Brain microvascular endothelial cell (primary cell): ENCODE results near the gene ALK.

Experiments
- DNase-seq: peaks from one replicate; pipeline ENCODE4 v3.0.0-alpha.2; 2020
- H3K27ac ChIP-seq: fragments of 250-450 bp; sonication (Bioruptor Pico); 2 replicates; pipeline ENCODE4 v1.5.1; 2020; ENCODE audit warnings: mild to moderate bottlenecking, moderate library complexity
- H3K27me3 ChIP-seq: fragments of 250-450 bp; sonication (Bioruptor Pico); replicated peaks from 2 replicates; pipeline ENCODE4 v1.5.1; 2020; ENCODE audit warnings: mild to moderate bottlenecking
- H3K36me3 ChIP-seq: fragments of 250-450 bp; sonication (Bioruptor Pico); replicated peaks from 2 replicates; pipeline ENCODE4 v1.5.1; 2020; ENCODE audit warnings: mild to moderate bottlenecking
- H3K4me3 ChIP-seq: 2 replicates; pipeline ENCODE4 v1.5.1; 2011; ENCODE audit warnings: low read depth, mild to moderate bottlenecking, control low read depth, low read length, moderate library complexity
- in situ Hi-C: cut with HindIII; loops from 2 replicates; pipeline ENCODE4 v1.10.0; 2017; ENCODE audit warnings: low sequenced_read_pairs, low pct_ligation_motif_present
- TF ChIP-seq, protein P1 (sequence below): IDR thresholded peaks from 2 replicates; pipeline ENCODE4 v1.5.1; 2011; ENCODE audit warnings: low read depth, mild to moderate bottlenecking, moderate library complexity, low read length, control low read depth, inconsistent platforms; ENCODE audit errors: missing control alignments

Gene ALK

DNA sequence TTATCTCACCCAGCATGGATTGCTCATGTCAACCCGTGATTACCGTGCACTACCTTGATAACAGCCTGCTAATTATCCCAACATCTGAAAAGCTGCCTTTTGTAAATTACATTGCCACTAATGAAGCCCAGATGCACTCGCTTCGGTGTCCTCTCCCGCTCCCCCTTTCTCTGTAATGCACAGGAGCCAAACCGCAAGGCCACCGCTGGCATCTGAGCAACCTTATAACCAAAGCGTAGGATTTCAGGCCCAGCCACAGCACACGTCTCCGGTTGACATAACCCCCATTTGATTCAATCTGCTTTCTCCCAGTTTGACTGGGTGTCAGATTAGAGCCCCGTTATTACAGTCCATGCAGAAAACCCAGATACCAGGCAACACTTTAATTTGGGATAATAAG lies 341.2 kb downstream of the ALK start:
- H3K27ac ChIP-seq: no peak overlapping the region
- H3K36me3 ChIP-seq: no peaks in the 10 kb centered on the region
- H3K4me3 ChIP-seq: no peak overlapping the region
- DNase-seq: no peak
- no peaks in the 10 kb centered on the region for H3K27me3 ChIP-seq
- TF ChIP-seq, protein P1, sequence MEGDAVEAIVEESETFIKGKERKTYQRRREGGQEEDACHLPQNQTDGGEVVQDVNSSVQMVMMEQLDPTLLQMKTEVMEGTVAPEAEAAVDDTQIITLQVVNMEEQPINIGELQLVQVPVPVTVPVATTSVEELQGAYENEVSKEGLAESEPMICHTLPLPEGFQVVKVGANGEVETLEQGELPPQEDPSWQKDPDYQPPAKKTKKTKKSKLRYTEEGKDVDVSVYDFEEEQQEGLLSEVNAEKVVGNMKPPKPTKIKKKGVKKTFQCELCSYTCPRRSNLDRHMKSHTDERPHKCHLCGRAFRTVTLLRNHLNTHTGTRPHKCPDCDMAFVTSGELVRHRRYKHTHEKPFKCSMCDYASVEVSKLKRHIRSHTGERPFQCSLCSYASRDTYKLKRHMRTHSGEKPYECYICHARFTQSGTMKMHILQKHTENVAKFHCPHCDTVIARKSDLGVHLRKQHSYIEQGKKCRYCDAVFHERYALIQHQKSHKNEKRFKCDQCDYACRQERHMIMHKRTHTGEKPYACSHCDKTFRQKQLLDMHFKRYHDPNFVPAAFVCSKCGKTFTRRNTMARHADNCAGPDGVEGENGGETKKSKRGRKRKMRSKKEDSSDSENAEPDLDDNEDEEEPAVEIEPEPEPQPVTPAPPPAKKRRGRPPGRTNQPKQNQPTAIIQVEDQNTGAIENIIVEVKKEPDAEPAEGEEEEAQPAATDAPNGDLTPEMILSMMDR: no peak
- in situ Hi-C loops: no loop called here

DNA sequence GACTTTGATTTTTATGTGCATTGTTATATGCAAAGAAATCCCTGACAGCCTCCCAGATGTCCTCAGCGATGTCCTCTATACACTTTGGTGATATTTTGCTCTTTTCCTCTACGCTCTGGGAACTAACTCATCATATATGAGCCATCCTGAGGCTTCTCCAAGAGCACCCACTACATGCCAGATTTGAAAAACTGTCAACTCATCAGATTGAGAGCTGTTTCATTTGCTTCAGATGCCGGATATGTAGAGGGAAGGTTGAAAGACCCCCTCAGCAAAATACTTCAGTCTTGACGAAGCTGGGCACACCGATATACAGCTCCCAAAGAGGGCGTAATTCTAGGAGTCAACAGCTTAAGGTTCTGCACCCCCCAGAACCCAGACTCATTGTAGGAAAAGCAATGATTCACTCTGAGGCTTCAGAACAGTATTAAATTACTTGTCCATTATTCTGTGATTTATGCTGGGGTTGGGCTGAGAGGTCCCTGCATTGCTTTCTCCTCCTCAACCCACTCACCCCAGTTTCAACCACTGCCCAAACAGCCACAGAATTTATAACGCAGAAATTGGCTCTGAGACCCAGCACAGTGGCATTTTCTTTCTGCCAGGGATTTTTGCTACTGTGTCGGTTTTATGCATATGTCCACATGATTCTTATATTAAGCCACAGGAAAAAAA lies 341.8 kb downstream of the ALK start:
- DNase-seq: no peak
- H3K27ac ChIP-seq: no peak overlapping the region
- H3K27me3 ChIP-seq: no peaks in the 10 kb centered on the region
- H3K4me3 ChIP-seq: no peak overlapping the region
- TF ChIP-seq, protein P1: no peak
- H3K36me3 ChIP-seq: no peaks in the 10 kb centered on the region
- in situ Hi-C loops: no loop called here

DNA sequence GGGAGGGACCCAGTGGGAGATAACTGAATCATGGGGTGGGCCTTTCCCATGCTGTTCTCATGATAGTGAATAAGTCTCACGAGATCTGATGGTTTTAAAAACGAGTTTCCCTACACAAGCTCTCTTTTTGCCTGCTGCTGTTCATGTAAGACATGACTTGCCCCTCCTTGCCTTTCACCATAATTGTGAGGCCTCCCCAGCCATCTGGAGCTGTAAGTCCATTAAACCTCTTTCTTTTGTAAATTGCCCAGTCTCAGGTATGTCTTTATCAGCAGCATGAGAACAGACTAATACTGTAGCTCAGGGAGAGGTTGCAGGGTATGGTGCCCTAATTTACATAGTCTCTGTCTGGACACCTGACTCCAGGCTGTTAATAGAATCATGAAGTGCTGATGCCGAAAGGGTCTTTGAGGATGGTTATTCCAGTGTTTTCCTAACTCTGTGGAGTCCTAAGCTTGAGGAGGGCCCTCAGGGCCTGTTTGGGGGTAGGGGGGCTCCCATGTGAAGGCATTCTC lies 343.2 kb downstream of the ALK start:
- H3K4me3 ChIP-seq: no peak overlapping the region
- TF ChIP-seq, protein P1: no peak
- H3K27ac ChIP-seq: no peak overlapping the region
- in situ Hi-C loops: no loop called here
- no peaks in the 10 kb centered on the region for H3K27me3 ChIP-seq
- DNase-seq: no peak
- no peaks in the 10 kb centered on the region for H3K36me3 ChIP-seq

DNA sequence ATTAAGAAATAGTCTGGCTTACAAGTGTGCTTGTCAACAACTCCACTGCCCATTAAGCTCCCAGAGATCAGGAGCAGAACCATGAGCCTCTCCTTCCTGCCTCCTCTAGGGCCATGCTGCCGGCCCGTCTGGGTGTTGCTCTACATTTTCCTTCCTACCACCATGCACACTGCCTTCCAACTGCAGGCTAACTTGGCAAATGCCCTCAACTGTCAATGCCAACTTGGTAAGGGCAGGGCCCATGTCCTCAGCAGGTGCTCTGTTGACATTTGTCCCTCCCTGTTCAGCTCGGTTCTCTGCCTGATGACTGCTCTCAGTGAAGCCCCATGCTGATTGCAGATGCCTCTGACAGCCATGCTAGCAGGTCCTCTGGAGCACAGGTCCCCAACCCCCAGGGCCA lies 345.2 kb downstream of the ALK start:
- H3K27me3 ChIP-seq: no peaks in the 10 kb centered on the region
- in situ Hi-C loops: no loop called here
- H3K36me3 ChIP-seq: no peaks in the 10 kb centered on the region
- no peak for DNase-seq
- H3K27ac ChIP-seq: no peak overlapping the region
- TF ChIP-seq, protein P1: no peak
- no peak overlapping the region for H3K4me3 ChIP-seq

DNA sequence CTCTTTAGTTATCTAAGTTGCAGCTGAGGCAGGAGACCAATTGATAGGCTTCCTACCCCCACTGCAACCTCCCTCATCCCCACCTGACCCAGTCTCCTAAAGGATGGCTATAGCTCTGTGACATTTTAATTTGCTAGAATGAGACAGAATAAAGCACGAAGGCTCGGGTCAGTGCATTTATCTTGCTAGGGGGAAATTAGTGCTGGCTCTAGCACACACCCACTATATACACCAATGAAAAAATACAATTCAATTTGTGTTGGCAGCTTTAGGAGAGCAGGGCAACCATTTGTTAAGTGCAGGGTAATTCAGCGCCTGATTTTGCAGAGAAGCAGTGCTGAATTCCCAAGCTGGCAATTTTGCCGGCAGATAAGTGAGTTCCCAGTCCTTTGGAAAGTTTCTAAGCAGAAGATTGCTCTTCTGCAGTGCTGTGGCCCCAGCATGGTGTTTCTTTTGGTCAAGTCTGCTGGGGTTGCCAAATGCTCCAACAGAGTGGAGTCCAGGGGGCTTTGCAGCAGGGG lies 346.0 kb downstream of the ALK start:
- H3K36me3 ChIP-seq: no peaks in the 10 kb centered on the region
- no peak overlapping the region for H3K4me3 ChIP-seq
- DNase-seq: no peak
- H3K27me3 ChIP-seq: peaks cover 2% of the 10 kb centered on the region
- no peak overlapping the region for H3K27ac ChIP-seq
- in situ Hi-C loops: no loop called here
- TF ChIP-seq, protein P1: no peak

DNA sequence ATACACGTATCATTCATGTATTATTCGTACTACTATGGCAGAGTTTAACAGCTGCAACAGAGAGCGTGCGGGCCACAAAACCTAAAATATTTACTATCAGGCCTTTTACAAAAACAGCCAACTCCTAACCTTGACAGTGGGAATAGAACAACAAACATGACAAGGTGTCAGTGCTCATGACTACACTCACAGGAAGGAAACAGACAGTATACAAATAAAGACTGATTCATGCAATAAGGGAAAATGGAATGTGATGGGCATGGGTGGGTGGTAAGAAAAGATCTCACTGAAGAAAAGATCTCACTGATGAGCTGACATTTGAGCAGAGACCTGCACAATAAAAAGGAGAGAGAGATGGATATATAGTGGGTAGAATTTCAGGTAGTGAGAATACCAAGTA lies 347.8 kb downstream of the ALK start:
- TF ChIP-seq, protein P1: no peak
- no peak for DNase-seq

More for the DNA sequence above, 347.8 kb downstream of the ALK start:
- Histone ChIP-seq H3K27me3 (peaks cover 3% of the 10 kb centered on the region), H3K36me3 (no peaks in the 10 kb centered on the region), H3K27ac (no peak overlapping the region), H3K4me3 (no peak overlapping the region)
- in situ Hi-C loops: no loop called here
